Vagina (tissue), 2 donors: ENCODE measurements around the gene SLC25A24. TPM values are rescaled to one million over a fixed set of nuclear protein-coding genes. Genes with fewer than 3 reads are reported as not detected.

Experiments
- DNase-seq, 2 donors: peaks; one replicate each; pipeline ENCODE4 v3.0.0-alpha.2; 2017; ENCODE audit errors: extremely low spot score in 2 of 2
- H3K27ac ChIP-seq: fragments of 200-600 bp; sonication (generic); one replicate; pipeline ENCODE4 v1.5.1; 2019
- H3K27me3 ChIP-seq: fragments of 200-600 bp; sonication (generic); one replicate; pipeline ENCODE4 v1.5.1; 2019
- H3K36me3 ChIP-seq, 2 donors: fragments of 200-600 bp; sonication (generic); one replicate each; pipeline ENCODE4 v1.5.1; 2017 to 2019
- H3K4me1 ChIP-seq: fragments of 200-600 bp; sonication (generic); one replicate; pipeline ENCODE4 v1.5.1; 2019
- H3K4me3 ChIP-seq, 2 donors: fragments of 200-600 bp; sonication (generic); 1 replicate in 1 of 2; 2 replicates in 1 of 2; pipeline ENCODE4 v1.5.1; 2016 to 2019
- H3K9me3 ChIP-seq: fragments of 200-600 bp; sonication (generic); one replicate; pipeline ENCODE4 v1.5.1; 2019
- CTCF ChIP-seq, 3 experiments: fragments of 450-650 bp in 2 of 3; fragments of 200-600 bp in 1 of 3; sonication (generic) in 1 of 3; IDR thresholded peaks; one replicate each; pipeline ENCODE4 v1.5.1; 2017 to 2019; ENCODE audit warnings: antibody characterized with exemption in 3 of 3, mild to moderate bottlenecking in 2 of 3, moderate library complexity in 2 of 3
- POLR2A ChIP-seq, 2 donors: fragments of 450-650 bp; IDR thresholded peaks; one replicate each; pipeline ENCODE4 v1.6.1; 2017; ENCODE audit warnings: antibody characterized with exemption in 2 of 2, mild to moderate bottlenecking in 2 of 2, moderate library complexity in 2 of 2
- POLR2AphosphoS5 ChIP-seq, 2 donors: sonication (generic); formaldehyde crosslinking; IDR thresholded peaks; one replicate each; pipeline ENCODE4 v1.9.0; 2017; ENCODE audit warnings: antibody characterized with exemption in 2 of 2, mild to moderate bottlenecking in 2 of 2, low read depth in 1 of 2; ENCODE audit not compliant: insufficient read depth in 1 of 2
- intact Hi-C: fragments of 100-400 bp; cut with DNase I; formaldehyde crosslinking; loops from one replicate; pipeline ENCODE4 v1.15.1; 2023
- total RNA-seq: library from RNA; depleted of rRNA; stranded (reverse); fragments of >200 nt; gene quantifications from one replicate; pipeline ENCODE4 v1.2.3, GENCODE V29; 2016

Gene SLC25A24
- total RNA-seq, 1 donor from 2014 or later: 30.7 TPM

GRCh38 chr1:108107658-108108057 lies 92.5 kb downstream of the SLC25A24 start:
- Histone ChIP-seq H3K27me3 (no peaks in the 10 kb centered on the region), H3K9me3 (no peaks in the 10 kb centered on the region), H3K4me1 (no peaks in the 10 kb centered on the region), H3K36me3 (no peaks in the 10 kb centered on the region), H3K4me3 (no peak overlapping the region), H3K27ac (no peak overlapping the region)
- TF ChIP-seq POLR2AphosphoS5 (IDR thresholded peaks at IDR 0.05; ENCODE audit: insufficient read depth in 1 of 2, low read depth in 1 of 2): no peak
- TF ChIP-seq POLR2A (IDR thresholded peaks at IDR 0.05): no peak
- TF ChIP-seq CTCF (IDR thresholded peaks at IDR 0.05): no peak
- no peak for DNase-seq
- intact Hi-C loops: no loop called here

GRCh38 chr1:108106775-108107174 lies 93.4 kb downstream of the SLC25A24 start:
- no peak for DNase-seq
- Histone ChIP-seq H3K27me3 (no peaks in the 10 kb centered on the region), H3K4me1 (no peaks in the 10 kb centered on the region), H3K27ac (no peak overlapping the region), H3K36me3 (no peaks in the 10 kb centered on the region), H3K4me3 (no peak overlapping the region), H3K9me3 (no peaks in the 10 kb centered on the region)
- intact Hi-C loops: no loop called here
- no peak for TF ChIP-seq CTCF (IDR thresholded peaks at IDR 0.05)
- no peak for TF ChIP-seq POLR2A (IDR thresholded peaks at IDR 0.05)
- TF ChIP-seq POLR2AphosphoS5 (IDR thresholded peaks at IDR 0.05; ENCODE audit: insufficient read depth in 1 of 2, low read depth in 1 of 2): no peak

GRCh38 chr1:108100148-108100547 lies 100.0 kb downstream of the SLC25A24 start:
- H3K27ac ChIP-seq: no peak overlapping the region
- no peaks in the 10 kb centered on the region for H3K27me3 ChIP-seq
- intact Hi-C loops: no loop called here
- TF ChIP-seq POLR2A (IDR thresholded peaks at IDR 0.05) (no peak), CTCF (IDR thresholded peaks at IDR 0.05) (no peak), POLR2AphosphoS5 (IDR thresholded peaks at IDR 0.05; ENCODE audit: insufficient read depth in 1 of 2, low read depth in 1 of 2) (no peak)
- no peak for DNase-seq
- H3K4me1 ChIP-seq: no peaks in the 10 kb centered on the region
- H3K4me3 ChIP-seq: no peak overlapping the region
- H3K36me3 ChIP-seq: no peaks in the 10 kb centered on the region
- H3K9me3 ChIP-seq: no peaks in the 10 kb centered on the region

- no peak for TF ChIP-seq POLR2A (IDR thresholded peaks at IDR 0.05)
- no peak for TF ChIP-seq POLR2AphosphoS5 (IDR thresholded peaks at IDR 0.05; ENCODE audit: insufficient read depth in 1 of 2, low read depth in 1 of 2)
- no peak for TF ChIP-seq CTCF (IDR thresholded peaks at IDR 0.05)
- Histone ChIP-seq H3K27ac (no peak overlapping the region), H3K27me3 (no peaks in the 10 kb centered on the region), H3K36me3 (no peaks in the 10 kb centered on the region), H3K4me3 (no peak overlapping the region), H3K9me3 (no peaks in the 10 kb centered on the region), H3K4me1 (no peaks in the 10 kb centered on the region)
- no peak for DNase-seq
- intact Hi-C loops: no loop called here
These were observed 103.1 kb downstream of the SLC25A24 start for GRCh38 chr1:108097018-108097417.

GRCh38 chr1:108096089-108096488 lies 104.1 kb downstream of the SLC25A24 start:
- Histone ChIP-seq H3K27ac (no peak overlapping the region), H3K4me3 (no peak overlapping the region), H3K9me3 (no peaks in the 10 kb centered on the region), H3K27me3 (no peaks in the 10 kb centered on the region), H3K4me1 (no peaks in the 10 kb centered on the region), H3K36me3 (no peaks in the 10 kb centered on the region)
- DNase-seq: no peak
- no peak for TF ChIP-seq POLR2AphosphoS5 (IDR thresholded peaks at IDR 0.05; ENCODE audit: insufficient read depth in 1 of 2, low read depth in 1 of 2)
- TF ChIP-seq POLR2A (IDR thresholded peaks at IDR 0.05): no peak
- TF ChIP-seq CTCF (IDR thresholded peaks at IDR 0.05): no peak
- intact Hi-C loops: no loop called here
